Smooth muscle cell (in vitro differentiated cells): ENCODE measurements around the gene RPL10. TPM values are rescaled to one million over a fixed set of nuclear protein-coding genes. Genes with fewer than 3 reads are reported as not detected.

Source experiments
- DNase-seq: peaks from one replicate; lab custom pipeline; 2025; ENCODE audit not compliant: unreplicated experiment; lab: John Stamatoyannopoulos, UW
- H2AFZ ChIP-seq: fragments of 200-600 bp; sonication (generic); 2 replicates; pipeline ENCODE4 v1.6.0; 2016; ENCODE audit warnings: antibody characterized with exemption, low read depth, mild to moderate bottlenecking
- H3F3A ChIP-seq: fragments of 200-600 bp; sonication (generic); 2 replicates; pipeline ENCODE4 v1.6.0; 2017; ENCODE audit warnings: antibody characterized with exemption, low read depth
- H3K27ac ChIP-seq: fragments of 200-600 bp; sonication (generic); 2 replicates; pipeline ENCODE4 v1.5.1; 2016; ENCODE audit warnings: low read depth, mild to moderate bottlenecking
- H3K27me3 ChIP-seq: fragments of 200-600 bp; sonication (generic); 2 replicates; pipeline ENCODE4 v1.6.1; 2016; ENCODE audit warnings: low read depth, mild to moderate bottlenecking
- H3K36me3 ChIP-seq: fragments of 200-600 bp; sonication (generic); 2 replicates; pipeline ENCODE4 v1.5.1; 2016; ENCODE audit warnings: low read depth
- H3K4me1 ChIP-seq: fragments of 200-600 bp; sonication (generic); 2 replicates; pipeline ENCODE4 v1.5.1; 2016; ENCODE audit warnings: low read depth
- H3K4me2 ChIP-seq: fragments of 200-600 bp; sonication (generic); 2 replicates; pipeline ENCODE4 v1.6.0; 2016; ENCODE audit warnings: mild to moderate bottlenecking
- H3K4me3 ChIP-seq: fragments of 200-600 bp; sonication (generic); 2 replicates; pipeline ENCODE4 v1.5.1; 2016; ENCODE audit warnings: mild to moderate bottlenecking
- H3K79me2 ChIP-seq: fragments of 200-600 bp; sonication (generic); 2 replicates; pipeline ENCODE4 v1.6.0; 2016; ENCODE audit warnings: low read depth, mild to moderate bottlenecking
- H3K9ac ChIP-seq: fragments of 200-600 bp; sonication (generic); 2 replicates; pipeline ENCODE4 v1.6.0; 2016; ENCODE audit warnings: low read depth
- H3K9me3 ChIP-seq: fragments of 200-600 bp; sonication (generic); replicated peaks from 2 replicates; pipeline ENCODE4 v1.5.1; 2016; ENCODE audit warnings: low read depth
- H4K20me1 ChIP-seq: fragments of 200-600 bp; sonication (generic); 2 replicates; pipeline ENCODE4 v1.6.0; 2016; ENCODE audit warnings: low read depth
- CTCF ChIP-seq: fragments of 200-600 bp; sonication (generic); IDR thresholded peaks from 2 replicates; pipeline ENCODE4 v1.5.1; 2017; ENCODE audit warnings: borderline replicate concordance, mild to moderate bottlenecking, antibody characterized with exemption; ENCODE audit not compliant: insufficient read depth, poor library complexity, severe bottlenecking
- WGBS: methylation state at CpG from one replicate; pipeline ENCODE4 v1.1.7; 2016; ENCODE audit warnings: low lambda C conversion rate; 5-methylcytosine and 5-hydroxymethylcytosine counted together
- polyA plus RNA-seq: library from polyadenylated mRNA; unstranded; fragments of >200 nt; fragmentation: Nextera tagmentation; extraction: Ambion mirVana; gene quantifications from 2 replicates; pipeline ENCODE4 v1.2.1, GENCODE V29; 2016
- total RNA-seq: library from RNA; depleted of rRNA; stranded (reverse); fragments of >200 nt; gene quantifications from 2 replicates; pipeline ENCODE4 v1.2.3, GENCODE V29; 2014

Gene RPL10
- total and polyA plus RNA-seq, 2 experiments from 2014 or later = 1,314 to 3,107 TPM

- Histone ChIP-seq H3K4me2 (no peak overlapping the region), H3K79me2 (no peaks in the 10 kb centered on the region), H3K4me3 (no peak overlapping the region), H3K36me3 (no peaks in the 10 kb centered on the region), H3K27me3 (no peaks in the 10 kb centered on the region), H4K20me1 (peaks cover 100% of the 10 kb centered on the region), H3K27ac (no peak overlapping the region), H3K4me1 (no peaks in the 10 kb centered on the region), H2AFZ (no peak overlapping the region), H3K9me3 (no peaks in the 10 kb centered on the region), H3F3A (no peaks in the 10 kb centered on the region), H3K9ac (no peak overlapping the region)
- DNase-seq = no peak
- WGBS = 92% methylated on average over 14 of the region's 14 CpGs
- no peak for TF ChIP-seq CTCF
These were observed 46.2 kb upstream of the RPL10 start for GRCh38 chrX:154352012-154352401.

- no peaks in the 10 kb centered on the region for H3K4me1 ChIP-seq
- TF ChIP-seq CTCF = no peak
- no peaks in the 10 kb centered on the region for H3K27me3 ChIP-seq
- no peak overlapping the region for H3K9ac ChIP-seq
- no peaks in the 10 kb centered on the region for H3K79me2 ChIP-seq
- no peak overlapping the region for H3K4me2 ChIP-seq
- H3K9me3 ChIP-seq = no peaks in the 10 kb centered on the region
- no peak overlapping the region for H2AFZ ChIP-seq
- no peak overlapping the region for H3K27ac ChIP-seq
- DNase-seq = no peak
- no peaks in the 10 kb centered on the region for H3K36me3 ChIP-seq
- H3F3A ChIP-seq = no peaks in the 10 kb centered on the region
- 93% methylated on average over 13 of the region's 13 CpGs for WGBS
- H3K4me3 ChIP-seq = no peak overlapping the region
- H4K20me1 ChIP-seq = peaks cover 100% of the 10 kb centered on the region
These were observed 45.7 kb upstream of the RPL10 start for GRCh38 chrX:154352466-154352865.

- WGBS = 89% methylated on average over 24 of the region's 24 CpGs
- H3K27ac ChIP-seq = no peak overlapping the region
- no peaks in the 10 kb centered on the region for H3K36me3 ChIP-seq
- no peaks in the 10 kb centered on the region for H3K9me3 ChIP-seq
- DNase-seq = no peak
- H3K4me1 ChIP-seq = no peaks in the 10 kb centered on the region
- no peak overlapping the region for H2AFZ ChIP-seq
- H3K79me2 ChIP-seq = no peaks in the 10 kb centered on the region
- H3K27me3 ChIP-seq = no peaks in the 10 kb centered on the region
- no peak overlapping the region for H3K4me3 ChIP-seq
- no peak overlapping the region for H3K4me2 ChIP-seq
- H3F3A ChIP-seq = no peaks in the 10 kb centered on the region
- no peak overlapping the region for H3K9ac ChIP-seq
- TF ChIP-seq CTCF = no peak
- H4K20me1 ChIP-seq = peaks cover 100% of the 10 kb centered on the region
These were observed 44.9 kb upstream of the RPL10 start for GRCh38 chrX:154353172-154353843.

GRCh38 chrX:154354013-154354412 is 44.2 kb upstream of the RPL10 start:
- no peak overlapping the region for H2AFZ ChIP-seq
- no peak for TF ChIP-seq CTCF
- no peak overlapping the region for H3K27ac ChIP-seq
- no peak overlapping the region for H3K9ac ChIP-seq
- no peak overlapping the region for H3K4me2 ChIP-seq
- H3K79me2 ChIP-seq = no peaks in the 10 kb centered on the region
- no peak for DNase-seq
- WGBS = 91% methylated on average over 14 of the region's 14 CpGs
- H3K36me3 ChIP-seq = no peaks in the 10 kb centered on the region
- peaks cover 100% of the 10 kb centered on the region for H4K20me1 ChIP-seq
- H3K4me3 ChIP-seq = no peak overlapping the region
- H3F3A ChIP-seq = no peaks in the 10 kb centered on the region
- H3K4me1 ChIP-seq = no peaks in the 10 kb centered on the region
- H3K9me3 ChIP-seq = no peaks in the 10 kb centered on the region
- no peaks in the 10 kb centered on the region for H3K27me3 ChIP-seq
